Measurements from ENCODE around the gene CDH23.

The CDH23 gene

DNA sequence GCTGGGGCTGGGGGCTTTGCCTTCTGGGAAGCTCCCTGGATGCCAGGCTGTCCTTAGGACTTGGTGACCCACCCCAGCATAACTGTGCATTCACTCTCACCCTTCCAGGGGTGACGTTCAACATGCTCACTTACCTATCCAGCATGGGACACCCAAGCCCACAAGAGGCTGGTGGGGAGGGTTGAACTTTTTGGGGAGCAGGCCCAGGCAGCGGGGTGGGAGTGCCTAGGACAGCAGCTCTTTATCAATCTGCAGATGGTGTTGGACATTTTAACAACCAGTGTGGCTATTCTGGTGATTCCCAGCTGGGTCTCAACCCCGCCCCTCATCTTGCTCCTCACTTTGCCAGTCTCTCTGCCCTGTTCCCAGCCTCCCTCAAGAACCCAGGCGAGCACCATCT, 86.4 kb downstream of the CDH23 start:
- TF ChIP-seq, protein P1, sequence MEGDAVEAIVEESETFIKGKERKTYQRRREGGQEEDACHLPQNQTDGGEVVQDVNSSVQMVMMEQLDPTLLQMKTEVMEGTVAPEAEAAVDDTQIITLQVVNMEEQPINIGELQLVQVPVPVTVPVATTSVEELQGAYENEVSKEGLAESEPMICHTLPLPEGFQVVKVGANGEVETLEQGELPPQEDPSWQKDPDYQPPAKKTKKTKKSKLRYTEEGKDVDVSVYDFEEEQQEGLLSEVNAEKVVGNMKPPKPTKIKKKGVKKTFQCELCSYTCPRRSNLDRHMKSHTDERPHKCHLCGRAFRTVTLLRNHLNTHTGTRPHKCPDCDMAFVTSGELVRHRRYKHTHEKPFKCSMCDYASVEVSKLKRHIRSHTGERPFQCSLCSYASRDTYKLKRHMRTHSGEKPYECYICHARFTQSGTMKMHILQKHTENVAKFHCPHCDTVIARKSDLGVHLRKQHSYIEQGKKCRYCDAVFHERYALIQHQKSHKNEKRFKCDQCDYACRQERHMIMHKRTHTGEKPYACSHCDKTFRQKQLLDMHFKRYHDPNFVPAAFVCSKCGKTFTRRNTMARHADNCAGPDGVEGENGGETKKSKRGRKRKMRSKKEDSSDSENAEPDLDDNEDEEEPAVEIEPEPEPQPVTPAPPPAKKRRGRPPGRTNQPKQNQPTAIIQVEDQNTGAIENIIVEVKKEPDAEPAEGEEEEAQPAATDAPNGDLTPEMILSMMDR (conservative IDR thresholded peaks at IDR 0.05; ENCODE audit: low read depth, low read length): no peak
- no peaks in the 10 kb centered on the region for H3K36me3 ChIP-seq (ENCODE audit: insufficient read depth)
- peaks cover 48% of the 10 kb centered on the region for H3K27me3 ChIP-seq (ENCODE audit: insufficient read depth, low read depth)
- no peak overlapping the region for H3K4me2 ChIP-seq
- H2AFZ ChIP-seq (ENCODE audit: low read depth): no peak overlapping the region
- no peak overlapping the region for H3K27ac ChIP-seq
- H3K4me3 ChIP-seq (IDR thresholded peaks at IDR 0.05; ENCODE audit: insufficient read depth, low read depth, low read length): no peak overlapping the region
- H3K4me1 ChIP-seq (ENCODE audit: low read depth, poor library complexity, severe bottlenecking): no peaks in the 10 kb centered on the region
- no peak overlapping the region for H3K9ac ChIP-seq
- no peaks in the 10 kb centered on the region for H4K20me1 ChIP-seq (ENCODE audit: insufficient read depth)
- H3K79me2 ChIP-seq (ENCODE audit: insufficient read depth, low read depth): no peaks in the 10 kb centered on the region

DNA sequence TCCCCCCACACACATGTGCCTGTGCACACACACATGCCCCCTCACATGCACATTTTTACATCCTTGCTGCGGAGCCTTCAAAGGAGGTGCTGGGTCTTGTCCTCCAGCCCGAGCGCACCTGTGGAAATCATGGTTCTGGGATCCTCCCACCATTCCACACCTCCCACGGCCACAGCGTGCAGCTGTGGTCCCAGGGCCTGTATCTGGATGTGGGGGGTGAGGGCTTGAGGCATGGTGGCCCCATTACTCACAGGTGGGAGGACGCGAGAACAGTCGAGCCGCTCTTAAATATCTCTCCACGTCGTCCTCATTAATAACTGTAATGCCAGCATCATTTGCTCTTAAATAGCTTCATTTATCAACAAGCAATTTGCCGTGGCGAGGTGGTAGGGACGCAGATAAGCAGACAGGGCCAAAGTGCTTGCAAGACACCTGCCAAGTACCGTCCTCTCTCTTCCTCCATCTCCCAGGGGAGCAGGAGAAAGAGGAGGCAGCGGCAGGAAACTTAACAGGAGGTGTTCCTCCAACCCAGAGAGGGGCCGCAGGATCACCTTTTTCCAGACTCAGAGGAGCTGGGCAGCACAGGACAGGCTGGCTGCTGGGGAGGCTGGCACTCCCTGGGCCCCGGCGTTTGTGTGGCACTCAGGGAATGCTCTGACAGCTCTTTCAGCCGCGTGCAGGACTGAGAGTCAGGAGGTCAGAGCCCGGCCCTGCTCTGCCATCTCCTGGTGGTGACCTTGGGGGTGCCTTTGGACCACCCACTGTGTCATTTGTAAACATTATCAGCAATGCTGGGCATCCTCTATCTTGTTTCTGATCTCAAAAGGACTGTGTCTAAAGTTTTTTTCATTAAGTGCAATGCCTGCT, 87.4 kb downstream of the CDH23 start:
- Histone ChIP-seq H4K20me1 (ENCODE audit: insufficient read depth) (no peaks in the 10 kb centered on the region), H3K27me3 (ENCODE audit: insufficient read depth, low read depth) (peaks cover 38% of the 10 kb centered on the region), H3K27ac (no peak overlapping the region), H3K4me3 (IDR thresholded peaks at IDR 0.05; ENCODE audit: insufficient read depth, low read depth, low read length) (no peak overlapping the region), H2AFZ (ENCODE audit: low read depth) (no peak overlapping the region), H3K9ac (no peak overlapping the region), H3K79me2 (ENCODE audit: insufficient read depth, low read depth) (no peaks in the 10 kb centered on the region), H3K36me3 (ENCODE audit: insufficient read depth) (no peaks in the 10 kb centered on the region), H3K4me2 (no peak overlapping the region), H3K4me1 (ENCODE audit: low read depth, poor library complexity, severe bottlenecking) (no peaks in the 10 kb centered on the region)
- TF ChIP-seq, protein P1 (conservative IDR thresholded peaks at IDR 0.05; ENCODE audit: low read depth, low read length): no peak

DNA sequence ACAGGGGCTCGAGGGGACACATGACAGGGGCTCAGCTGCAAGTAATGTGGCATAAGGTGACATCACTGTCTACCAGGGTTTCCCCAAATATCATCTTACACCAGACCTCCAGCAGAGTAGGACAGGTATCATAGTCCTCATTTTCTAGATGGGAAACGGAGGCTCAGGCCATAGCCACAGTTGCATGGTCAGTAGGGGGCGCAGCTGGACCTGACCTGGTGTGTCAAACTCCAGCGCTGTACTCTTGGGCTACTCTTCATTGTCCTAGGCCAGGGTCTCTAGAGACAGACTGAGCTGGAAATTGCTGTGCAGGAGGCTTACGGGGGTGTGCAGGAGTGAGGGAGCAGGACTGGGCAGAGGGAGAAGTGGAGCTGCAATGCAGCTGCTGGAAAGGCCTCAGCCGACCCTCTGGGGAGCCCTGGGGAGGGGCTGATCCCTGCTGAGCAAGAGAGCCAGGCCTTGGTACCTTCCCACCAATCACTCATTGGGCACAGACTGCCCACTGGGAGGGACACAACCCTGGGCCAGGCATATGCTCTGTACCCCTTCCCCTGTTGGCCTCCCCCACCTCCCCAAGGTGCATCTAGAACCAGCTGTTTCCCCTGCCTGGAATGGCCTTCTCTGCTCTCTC, 89.9 kb downstream of the CDH23 start:
- H3K27me3 ChIP-seq (ENCODE audit: insufficient read depth, low read depth): peaks cover 19% of the 10 kb centered on the region; the same call in 1 of the 2 replicates
- H3K4me1 ChIP-seq (ENCODE audit: low read depth, poor library complexity, severe bottlenecking): no peaks in the 10 kb centered on the region
- H3K79me2 ChIP-seq (ENCODE audit: insufficient read depth, low read depth): no peaks in the 10 kb centered on the region
- no peaks in the 10 kb centered on the region for H3K36me3 ChIP-seq (ENCODE audit: insufficient read depth)
- no peak overlapping the region for H2AFZ ChIP-seq (ENCODE audit: low read depth)
- TF ChIP-seq, protein P1 (conservative IDR thresholded peaks at IDR 0.05; ENCODE audit: low read depth, low read length): no peak
- H3K4me2 ChIP-seq: no peak overlapping the region
- no peak overlapping the region for H3K9ac ChIP-seq
- H3K4me3 ChIP-seq (IDR thresholded peaks at IDR 0.05; ENCODE audit: insufficient read depth, low read depth, low read length): no peak overlapping the region
- no peak overlapping the region for H3K27ac ChIP-seq
- H4K20me1 ChIP-seq (ENCODE audit: insufficient read depth): no peaks in the 10 kb centered on the region

DNA sequence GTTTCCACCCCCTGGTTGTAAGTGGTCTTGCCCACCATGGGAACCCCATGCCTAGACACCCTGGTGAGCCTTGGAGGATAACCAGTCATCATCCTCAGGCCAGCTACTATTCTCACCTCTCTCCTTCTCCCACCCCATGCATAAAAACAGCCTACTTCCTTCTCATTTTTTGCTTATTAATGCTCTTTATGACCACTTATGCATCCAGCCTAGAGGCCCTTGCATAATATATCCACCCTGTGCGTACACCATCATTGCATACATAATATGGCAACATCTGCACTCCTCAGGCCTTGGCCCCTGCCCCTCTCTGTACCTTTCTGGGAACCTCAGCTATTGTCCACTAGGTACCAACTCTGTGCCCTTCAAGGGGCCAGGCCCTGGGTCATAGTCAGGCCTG, 91.0 kb downstream of the CDH23 start:
- TF ChIP-seq, protein P1 (conservative IDR thresholded peaks at IDR 0.05; ENCODE audit: low read depth, low read length): no peak
- no peaks in the 10 kb centered on the region for H4K20me1 ChIP-seq (ENCODE audit: insufficient read depth)
- H2AFZ ChIP-seq (ENCODE audit: low read depth): no peak overlapping the region
- H3K4me2 ChIP-seq: no peak overlapping the region
- H3K4me1 ChIP-seq (ENCODE audit: low read depth, poor library complexity, severe bottlenecking): no peaks in the 10 kb centered on the region
- peaks cover 19% of the 10 kb centered on the region; the same call in 1 of the 2 replicates for H3K27me3 ChIP-seq (ENCODE audit: insufficient read depth, low read depth)
- no peak overlapping the region for H3K4me3 ChIP-seq (IDR thresholded peaks at IDR 0.05; ENCODE audit: insufficient read depth, low read depth, low read length)
- no peaks in the 10 kb centered on the region for H3K79me2 ChIP-seq (ENCODE audit: insufficient read depth, low read depth)
- H3K27ac ChIP-seq: no peak overlapping the region
- H3K9ac ChIP-seq: no peak overlapping the region
- H3K36me3 ChIP-seq (ENCODE audit: insufficient read depth): no peaks in the 10 kb centered on the region
